HG02973 (cell line): ENCODE results near the gene RASAL2.
"Not testable (repeated sequence)": the region's sequence is repeated elsewhere in the genome, so short reads cannot be mapped to it uniquely, and the experiment has no call there.

ENCODE experiments used
- ATAC-seq: cut with Tn5 transposase; IDR thresholded peaks from one replicate; pipeline ENCODE4 v1.9.1; 2021; ENCODE audit warnings: moderate library complexity; ENCODE audit not compliant: unreplicated experiment

RASAL2 gene

GRCh38 chr1:178218550-178218949, 124.6 kb downstream of the RASAL2 start:
- ATAC-seq, result no peak

GRCh38 chr1:178220094-178220493, 126.2 kb downstream of the RASAL2 start:
- no peak for ATAC-seq

GRCh38 chr1:178223289-178223688, 129.4 kb downstream of the RASAL2 start:
- no peak for ATAC-seq

- no peak for ATAC-seq
Observed at GRCh38 chr1:178224358-178224757, 130.5 kb downstream of the RASAL2 start.

- no peak for ATAC-seq
Observed at GRCh38 chr1:178230881-178231409, 137.0 kb downstream of the RASAL2 start.

DNA sequence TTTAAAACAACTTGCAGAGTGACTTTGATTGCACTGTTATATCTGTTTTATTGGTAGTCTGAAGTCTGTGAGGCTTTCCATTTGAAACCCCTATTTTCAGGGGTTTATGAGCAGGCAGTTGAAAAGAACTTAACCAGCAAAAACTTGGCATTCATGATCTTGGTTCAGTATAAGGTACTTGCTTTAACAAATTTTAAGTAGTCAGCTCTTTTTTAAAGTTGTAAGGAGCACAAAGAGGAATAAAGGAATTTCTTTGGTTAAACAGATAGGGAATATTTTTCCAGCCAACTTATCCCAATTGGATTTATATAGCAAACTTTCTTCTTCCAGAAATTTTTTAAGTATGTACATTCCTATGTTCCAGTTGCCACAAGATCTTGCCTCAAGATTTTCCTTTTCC, 138.2 kb downstream of the RASAL2 start:
- no peak for ATAC-seq

DNA sequence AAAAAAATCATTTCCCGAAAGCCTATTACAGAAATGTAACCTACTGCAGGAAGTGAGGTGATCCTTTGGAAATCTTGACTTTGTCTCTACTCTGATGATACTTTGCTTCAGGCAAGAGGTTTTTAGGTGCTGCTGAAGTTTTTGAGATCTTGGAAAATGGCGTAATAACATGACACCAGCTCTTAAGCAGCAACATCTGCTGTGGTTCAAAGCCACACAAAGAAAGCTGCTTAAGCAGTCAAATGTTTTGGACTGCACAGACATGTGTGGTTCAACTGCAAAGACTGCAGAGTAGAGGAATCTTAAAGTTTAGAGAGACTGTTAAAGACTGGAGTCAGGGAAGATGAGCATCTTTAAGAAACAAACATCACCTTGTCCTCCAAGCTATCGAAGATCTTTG, 139.0 kb downstream of the RASAL2 start:
- no peak for ATAC-seq

DNA sequence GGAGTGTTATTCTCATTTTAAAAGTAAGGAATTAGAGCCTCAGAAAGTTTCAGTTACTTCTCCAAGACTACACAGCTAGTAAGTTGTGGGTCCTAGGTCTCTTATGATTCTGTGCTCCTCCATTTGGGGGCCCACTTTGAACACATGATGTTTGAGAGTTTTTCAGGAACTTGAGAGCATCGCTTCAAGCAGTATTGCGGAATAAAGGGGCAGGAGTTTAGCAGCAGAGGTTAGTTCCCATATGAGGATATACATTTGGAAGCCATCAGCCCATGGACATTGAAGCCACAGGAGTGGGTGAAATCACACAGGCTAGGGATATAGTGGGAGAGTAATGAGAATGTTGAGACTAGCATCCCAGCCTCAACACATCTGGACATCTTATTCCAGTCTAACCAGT, 143.2 kb downstream of the RASAL2 start:
- no peak for ATAC-seq

DNA sequence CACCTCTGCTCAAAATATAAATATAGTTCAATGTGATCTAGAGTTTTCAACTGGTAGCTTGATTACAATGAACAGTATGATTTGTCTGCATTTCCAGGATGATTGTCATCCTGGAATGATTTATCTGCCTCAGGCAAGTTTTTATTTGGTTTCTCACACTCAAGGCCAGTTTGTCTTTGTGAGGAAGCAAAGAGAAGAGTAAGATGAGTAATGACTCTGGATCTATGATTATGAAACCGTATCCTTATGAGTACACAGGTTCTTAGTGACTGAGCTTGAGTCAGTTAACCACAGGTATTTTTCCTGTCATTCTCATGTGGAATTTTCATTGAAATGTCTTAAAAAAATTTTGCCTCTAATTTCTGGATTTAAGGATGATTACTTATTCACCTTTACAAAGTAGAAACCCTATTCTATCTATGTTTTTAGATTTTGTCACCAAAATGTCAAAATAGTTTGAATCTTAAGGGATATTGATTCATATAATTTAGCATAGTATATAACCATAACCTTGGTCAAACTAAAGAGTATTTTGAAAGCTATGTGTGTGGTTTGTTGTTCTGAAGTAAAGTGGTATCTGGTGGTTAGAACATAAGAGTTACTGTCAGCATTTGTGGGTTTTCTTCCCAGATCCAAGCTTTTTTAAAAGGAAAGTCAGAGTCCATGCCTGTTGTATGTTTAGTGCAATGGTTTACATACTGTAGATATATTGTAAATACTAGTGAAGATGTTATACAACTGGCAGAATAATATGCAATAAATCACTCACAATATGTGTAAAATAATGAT, 145.0 kb downstream of the RASAL2 start:
- no peak for ATAC-seq

GRCh38 chr1:178241057-178241456, 147.2 kb downstream of the RASAL2 start:
- no peak for ATAC-seq

GRCh38 chr1:178241837-178242236, 147.9 kb downstream of the RASAL2 start:
- ATAC-seq, result no peak

DNA sequence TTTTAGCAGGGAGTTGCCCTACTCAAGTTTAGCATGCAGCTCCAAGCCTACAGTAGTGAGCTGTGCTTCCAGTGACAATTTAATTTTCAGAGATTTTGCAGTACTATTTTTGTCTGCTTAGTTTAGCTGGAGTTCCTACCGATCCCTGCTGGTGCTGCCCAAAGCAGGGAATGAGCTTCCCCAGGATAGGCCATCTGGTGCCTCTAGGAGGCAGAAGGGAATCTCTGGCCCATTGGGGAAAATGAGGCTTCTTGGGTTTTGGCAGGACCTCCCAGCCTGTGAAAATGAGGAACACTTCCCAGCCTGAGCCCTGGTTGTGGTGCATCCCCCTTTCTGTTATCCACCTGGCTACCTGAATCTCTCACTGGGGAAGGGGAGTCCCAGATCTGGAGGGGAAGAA, 149.2 kb downstream of the RASAL2 start:
- no peak for ATAC-seq

GRCh38 chr1:178243890-178244289, 150.0 kb downstream of the RASAL2 start:
- ATAC-seq, result no peak

DNA sequence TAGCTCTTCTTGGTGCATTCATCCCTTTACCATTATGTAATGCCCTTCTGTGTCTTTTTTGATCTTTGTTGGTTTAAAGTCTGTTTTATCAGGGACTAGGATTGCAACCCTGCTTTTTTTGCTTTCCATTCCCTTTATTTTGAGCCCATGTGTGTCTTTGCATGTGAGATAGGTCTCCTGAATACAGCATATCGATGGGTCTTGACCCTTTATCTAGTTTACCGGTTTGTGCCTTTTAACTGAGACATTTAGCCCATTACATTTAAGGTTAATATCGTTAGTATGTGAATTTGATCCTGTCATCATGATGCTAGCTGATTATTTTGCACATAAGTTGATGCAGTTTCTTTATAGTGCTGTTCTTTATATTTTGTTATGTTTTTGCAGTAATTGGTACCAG, 154.4 kb downstream of the RASAL2 start:
- ATAC-seq, result not testable (repeated sequence)

DNA sequence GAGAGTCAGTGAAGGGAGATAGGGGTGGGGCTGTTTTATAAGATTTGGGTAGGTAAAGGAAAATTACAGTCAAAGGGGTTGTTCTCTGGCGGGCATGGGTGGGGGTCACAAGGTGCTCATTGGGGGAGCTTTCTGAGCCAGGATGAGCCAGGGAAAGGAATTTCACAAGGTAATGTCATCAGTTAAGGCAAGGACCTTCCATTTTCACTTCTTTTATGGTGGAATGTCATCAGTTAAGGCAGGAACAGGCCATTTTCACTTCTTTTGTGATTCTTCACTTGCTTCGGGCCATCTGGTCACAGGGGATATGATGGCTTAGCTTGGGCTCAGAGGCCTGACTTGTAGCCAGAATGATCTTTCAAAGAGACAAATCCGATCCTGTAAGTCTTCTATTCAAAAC, 159.7 kb downstream of the RASAL2 start:
- not testable (repeated sequence) for ATAC-seq

- no peak for ATAC-seq
Observed at GRCh38 chr1:178254433-178254832, 160.5 kb downstream of the RASAL2 start.

DNA sequence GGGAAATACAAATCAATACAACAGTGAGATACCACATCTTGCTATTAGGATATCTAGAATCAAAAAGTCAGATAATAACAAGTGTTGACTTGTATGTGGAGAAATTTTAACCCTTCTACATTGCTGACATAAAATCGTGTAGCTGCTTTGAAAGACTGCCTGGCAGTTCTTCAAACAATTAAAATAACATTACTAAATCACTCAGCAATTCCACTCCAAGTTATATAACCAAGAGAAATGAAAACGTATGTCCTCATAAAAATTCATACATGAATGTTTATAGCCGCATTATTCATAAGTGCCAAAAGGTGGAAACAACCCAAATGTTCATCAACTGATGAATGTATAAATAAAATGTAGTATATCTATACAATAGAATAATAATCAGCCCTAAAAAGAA, 164.6 kb downstream of the RASAL2 start:
- ATAC-seq, result no peak

DNA sequence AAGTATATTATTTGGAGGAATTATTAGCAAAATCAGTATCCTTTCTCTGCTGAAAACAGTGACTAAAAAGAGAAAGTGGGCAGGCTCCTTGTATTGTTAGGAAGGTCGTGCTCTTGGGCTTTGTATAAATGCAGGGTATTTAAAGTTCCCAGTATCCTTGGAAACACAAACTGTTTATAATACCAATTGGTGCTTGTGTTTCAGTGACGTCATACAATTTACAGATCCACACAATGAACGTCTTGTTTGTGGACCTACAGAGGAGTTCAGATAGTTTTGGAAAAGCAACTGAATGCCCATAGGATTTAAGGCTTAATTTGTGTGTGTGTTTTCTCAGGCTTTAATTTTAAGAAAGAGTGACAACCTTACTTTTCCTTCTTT, 168.2 kb downstream of the RASAL2 start:
- no peak for ATAC-seq

DNA sequence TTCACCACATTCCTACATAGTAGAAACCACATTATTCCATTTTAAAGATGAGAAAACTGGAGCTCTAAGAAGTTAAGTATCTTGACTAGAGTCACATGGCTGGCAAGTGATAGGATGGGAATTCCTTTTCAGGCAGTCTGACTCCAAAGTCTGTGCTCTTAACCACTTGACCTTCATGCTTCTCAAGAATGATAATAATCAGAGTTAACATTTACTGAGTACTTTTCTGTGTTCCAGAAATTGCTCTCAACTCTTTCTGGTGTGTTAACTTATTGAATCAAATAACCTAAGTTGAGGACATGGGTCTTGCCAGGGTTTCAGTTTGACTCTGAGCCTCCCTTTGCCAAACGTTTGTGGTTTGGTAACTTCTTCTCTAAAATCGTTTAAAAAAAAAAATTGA, 169.4 kb downstream of the RASAL2 start:
- ATAC-seq, result no peak

DNA sequence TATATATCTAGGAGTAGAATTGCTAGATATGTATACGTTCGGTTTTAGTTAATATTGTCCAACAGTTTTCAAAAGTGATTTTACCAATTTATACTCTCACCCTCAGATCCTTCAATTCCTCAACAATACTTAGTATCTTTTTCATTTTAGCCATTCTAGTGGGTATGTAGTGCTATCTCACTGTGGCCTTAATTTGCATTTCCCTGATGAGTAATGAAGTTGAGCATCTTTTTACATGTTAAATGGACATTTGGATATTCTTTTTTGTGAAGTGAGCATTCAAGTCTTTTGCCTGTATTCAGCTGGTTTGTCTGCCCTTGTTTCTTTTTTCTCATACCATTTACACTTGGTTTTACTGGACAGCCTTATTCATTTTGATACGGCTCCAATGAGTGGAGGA, 172.2 kb downstream of the RASAL2 start:
- ATAC-seq, result no peak

- no peak for ATAC-seq
Observed at GRCh38 chr1:178266619-178267066, 172.7 kb downstream of the RASAL2 start.

GRCh38 chr1:178267646-178268094, 173.8 kb downstream of the RASAL2 start:
- no peak for ATAC-seq

DNA sequence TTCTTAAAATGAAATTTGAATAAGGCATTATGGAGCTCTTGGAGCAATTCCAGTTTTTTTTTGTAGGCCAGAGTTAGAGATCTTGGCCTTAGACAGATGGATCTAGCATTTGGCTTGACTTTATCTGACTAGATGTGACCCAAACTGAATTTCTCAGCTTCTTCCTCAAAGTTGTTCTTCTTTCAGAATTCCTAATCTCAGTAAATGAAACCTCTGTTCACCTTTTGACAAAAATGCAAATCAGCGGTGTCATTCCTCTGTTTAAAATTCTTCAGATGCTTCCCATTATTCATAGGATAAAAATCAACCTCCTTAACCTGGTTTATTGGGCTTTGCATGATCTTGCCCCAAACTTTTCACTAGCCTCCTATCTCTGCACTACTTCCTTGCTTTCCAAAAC, 177.6 kb downstream of the RASAL2 start:
- no peak for ATAC-seq
